Body of pancreas (tissue), 4 donors: ENCODE measurements around the gene SPAG9.

Source experiments
- POLR2A ChIP-seq, 3 donors: fragments of 450-650 bp; IDR thresholded peaks; one replicate each; pipeline ENCODE4 v1.6.1; 2016; ENCODE audit warnings: antibody characterized with exemption in 3 of 3, mild to moderate bottlenecking in 2 of 3
- TF ChIP-seq, protein P1 (sequence below), 7 experiments: fragments of 450-650 bp in 4 of 7; fragments of 200-600 bp in 3 of 7; sonication (generic) in 3 of 7; IDR thresholded peaks; one replicate each; pipeline ENCODE4 v1.5.1; 2016 to 2019; ENCODE audit warnings: antibody characterized with exemption in 7 of 7

DNA sequence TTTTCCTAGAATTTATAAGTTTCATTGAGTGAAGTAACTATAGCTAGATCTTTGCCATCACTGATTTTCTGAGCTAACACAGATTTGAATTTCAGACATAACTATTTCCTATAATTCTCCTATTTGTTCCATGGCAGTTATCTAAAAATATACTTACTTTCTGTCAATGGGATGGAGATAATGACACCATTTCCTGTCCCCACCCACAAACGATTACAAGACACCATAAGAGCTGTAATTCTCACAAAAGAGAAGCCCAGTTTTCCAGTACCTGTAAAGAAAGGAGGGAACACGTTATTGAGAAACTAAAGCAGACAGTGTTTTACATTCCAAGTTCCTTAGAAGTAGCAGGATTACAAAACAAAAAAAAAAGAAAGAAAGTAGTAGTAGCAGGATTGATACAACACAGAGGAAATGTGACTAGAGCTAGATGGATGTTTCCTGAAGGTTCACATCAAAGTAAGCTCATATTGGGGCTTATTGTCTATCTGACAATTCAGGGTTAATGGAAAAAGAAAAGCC is 143.7 kb downstream of the SPAG9 start:
- TF ChIP-seq, protein P1, sequence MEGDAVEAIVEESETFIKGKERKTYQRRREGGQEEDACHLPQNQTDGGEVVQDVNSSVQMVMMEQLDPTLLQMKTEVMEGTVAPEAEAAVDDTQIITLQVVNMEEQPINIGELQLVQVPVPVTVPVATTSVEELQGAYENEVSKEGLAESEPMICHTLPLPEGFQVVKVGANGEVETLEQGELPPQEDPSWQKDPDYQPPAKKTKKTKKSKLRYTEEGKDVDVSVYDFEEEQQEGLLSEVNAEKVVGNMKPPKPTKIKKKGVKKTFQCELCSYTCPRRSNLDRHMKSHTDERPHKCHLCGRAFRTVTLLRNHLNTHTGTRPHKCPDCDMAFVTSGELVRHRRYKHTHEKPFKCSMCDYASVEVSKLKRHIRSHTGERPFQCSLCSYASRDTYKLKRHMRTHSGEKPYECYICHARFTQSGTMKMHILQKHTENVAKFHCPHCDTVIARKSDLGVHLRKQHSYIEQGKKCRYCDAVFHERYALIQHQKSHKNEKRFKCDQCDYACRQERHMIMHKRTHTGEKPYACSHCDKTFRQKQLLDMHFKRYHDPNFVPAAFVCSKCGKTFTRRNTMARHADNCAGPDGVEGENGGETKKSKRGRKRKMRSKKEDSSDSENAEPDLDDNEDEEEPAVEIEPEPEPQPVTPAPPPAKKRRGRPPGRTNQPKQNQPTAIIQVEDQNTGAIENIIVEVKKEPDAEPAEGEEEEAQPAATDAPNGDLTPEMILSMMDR (IDR thresholded peaks at IDR 0.05), result no peak
- no peak for TF ChIP-seq POLR2A (IDR thresholded peaks at IDR 0.05)
